Middle frontal gyrus (tissue), 1 donor: ENCODE data around the gene ARHGEF9.
"Not testable (repeated sequence)": the region's sequence is repeated elsewhere in the genome, so short reads cannot be mapped to it uniquely, and the experiment has no call there.

Source experiments
- DNase-seq: peaks from one replicate; pipeline ENCODE4 v3.0.0-alpha.2; 2015; ENCODE audit warnings: low spot score; ENCODE audit errors: extremely low spot score

Gene ARHGEF9

GRCh38 chrX:63784902-63785707 lies at the start of gene ARHGEF9:
ARHGEF9 (minus strand) TSS chrX:63785214; CDS start chrX:63785145, 69 bp downstream.
- no peak for DNase-seq

- not testable (repeated sequence) for DNase-seq
Observed at GRCh38 chrX:63825446-63825845, 40.4 kb upstream of the ARHGEF9 start.

- no peak for DNase-seq
Observed at GRCh38 chrX:63818156-63818555, 33.1 kb upstream of the ARHGEF9 start.

DNA sequence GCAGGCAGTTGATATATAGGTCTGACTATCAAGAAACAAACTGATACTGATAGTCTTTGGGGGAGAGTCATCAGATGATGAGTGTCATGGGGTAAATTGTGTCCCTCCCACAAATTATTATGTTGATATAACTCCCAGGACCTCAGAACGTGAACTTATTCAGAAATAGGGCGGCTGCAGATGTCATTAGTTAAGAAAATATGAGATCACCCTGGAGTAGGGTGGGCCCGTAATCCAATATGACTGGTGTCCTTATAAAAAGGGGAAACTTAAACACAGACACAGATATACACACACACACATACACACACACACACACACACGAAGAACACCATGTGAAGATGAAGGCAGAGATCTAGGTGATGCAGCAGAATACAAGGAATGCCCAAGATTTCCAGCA lies 32.7 kb upstream of the ARHGEF9 start:
- DNase-seq: no peak

DNA sequence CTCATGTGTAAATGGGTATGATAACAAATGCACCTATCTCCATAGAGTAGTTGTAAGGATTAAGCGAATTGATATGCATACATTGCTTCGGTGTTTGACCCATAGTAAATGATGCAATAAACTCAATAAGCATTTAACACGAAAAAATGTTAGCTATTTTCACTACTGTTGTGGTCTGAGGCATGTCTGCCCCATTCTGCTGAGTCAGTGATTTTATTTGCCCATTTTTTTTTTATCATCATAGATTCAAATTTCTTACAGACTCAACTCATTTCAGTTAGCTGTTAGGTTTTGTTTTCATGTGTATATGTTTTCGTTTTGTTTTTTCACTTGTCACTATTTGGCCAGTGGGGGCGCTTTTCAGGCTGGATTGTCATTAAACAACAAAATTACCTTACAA lies 27.8 kb upstream of the ARHGEF9 start:
- no peak for DNase-seq

- DNase-seq: no peak
Observed at GRCh38 chrX:63810746-63811145, 25.7 kb upstream of the ARHGEF9 start.

DNA sequence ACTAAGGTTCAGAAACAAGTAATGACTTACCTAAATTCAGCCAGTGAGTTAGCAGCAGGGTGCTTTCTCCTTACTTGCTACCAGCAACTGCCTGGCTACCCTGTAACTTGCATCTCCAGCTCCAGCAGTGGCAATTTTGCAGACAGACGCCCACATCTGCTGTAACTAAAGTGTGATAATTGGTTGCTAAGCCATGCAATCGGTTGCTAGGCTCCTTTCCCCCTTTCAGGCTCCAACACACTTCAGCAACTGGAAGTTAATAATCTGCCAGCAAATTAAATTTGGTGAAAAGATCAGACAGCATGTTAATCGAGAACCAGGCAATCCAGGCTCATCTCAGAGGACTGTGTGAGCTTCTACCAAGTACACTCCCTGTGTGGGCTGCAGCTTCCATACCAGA lies 24.2 kb upstream of the ARHGEF9 start:
- DNase-seq: no peak

- DNase-seq: not testable (repeated sequence)
Observed at GRCh38 chrX:63795406-63795805, 10.4 kb upstream of the ARHGEF9 start.

DNA sequence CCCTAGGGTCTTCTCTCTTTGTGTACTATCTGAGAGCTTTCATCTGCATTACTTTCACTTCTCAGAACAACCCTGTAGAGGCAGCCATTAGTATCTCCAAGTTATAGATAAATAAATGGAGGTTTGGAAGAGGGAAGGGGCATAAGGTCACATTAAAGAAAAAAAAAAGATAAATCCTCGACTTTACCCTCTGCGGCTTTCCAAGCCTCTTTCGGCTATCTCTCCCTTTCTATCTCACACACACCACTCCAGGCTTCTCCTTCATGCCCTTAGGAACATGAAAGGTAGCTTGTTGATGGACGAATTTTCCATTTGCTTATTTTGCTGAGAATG lies 660 bp upstream of the ARHGEF9 start:
- no peak for DNase-seq

GRCh38 chrX:63784346-63784901 lies 590 bp downstream of the ARHGEF9 start:
- DNase-seq: no peak

DNA sequence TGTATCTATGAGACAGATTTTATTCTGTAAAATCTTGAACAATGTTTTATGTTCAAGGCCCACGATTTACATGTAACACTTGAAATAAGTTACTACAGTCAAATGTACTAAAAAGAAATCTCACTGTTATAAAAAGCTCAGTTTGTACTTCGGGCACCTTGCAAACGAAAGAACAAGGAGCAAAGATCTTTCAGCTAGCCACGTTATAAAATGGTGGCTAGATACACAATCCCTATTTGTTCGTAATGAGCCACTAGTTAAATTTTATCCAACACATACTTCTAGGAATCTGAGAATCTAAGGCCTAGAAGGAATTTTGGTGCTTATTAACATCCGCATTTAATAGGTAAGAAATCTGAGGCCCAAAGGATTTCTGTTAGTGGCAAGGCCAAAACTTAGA lies 2.5 kb downstream of the ARHGEF9 start:
- DNase-seq: no peak

- DNase-seq: no peak
Observed at GRCh38 chrX:63768760-63769159, 16.3 kb downstream of the ARHGEF9 start.

DNA sequence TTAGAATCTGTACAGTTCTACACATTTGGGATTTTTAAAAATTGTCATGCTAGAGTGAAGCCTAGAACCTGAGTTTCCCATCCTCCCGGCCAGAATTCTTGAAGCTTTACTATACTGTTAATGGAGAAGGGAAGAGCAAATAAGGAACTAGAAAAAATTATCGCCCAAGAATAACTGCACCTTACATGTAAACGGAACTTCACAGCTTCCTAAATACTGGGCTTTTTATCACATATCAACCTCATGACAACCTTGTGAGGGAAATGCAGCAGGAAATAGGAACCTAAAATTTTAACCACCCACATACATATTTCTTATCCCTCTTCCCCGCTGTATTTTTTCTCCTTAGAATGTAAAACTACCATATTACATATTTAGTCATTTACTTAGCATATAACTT lies 19.3 kb downstream of the ARHGEF9 start:
- DNase-seq: no peak

GRCh38 chrX:63764946-63765345 lies 20.1 kb downstream of the ARHGEF9 start:
- DNase-seq: no peak

DNA sequence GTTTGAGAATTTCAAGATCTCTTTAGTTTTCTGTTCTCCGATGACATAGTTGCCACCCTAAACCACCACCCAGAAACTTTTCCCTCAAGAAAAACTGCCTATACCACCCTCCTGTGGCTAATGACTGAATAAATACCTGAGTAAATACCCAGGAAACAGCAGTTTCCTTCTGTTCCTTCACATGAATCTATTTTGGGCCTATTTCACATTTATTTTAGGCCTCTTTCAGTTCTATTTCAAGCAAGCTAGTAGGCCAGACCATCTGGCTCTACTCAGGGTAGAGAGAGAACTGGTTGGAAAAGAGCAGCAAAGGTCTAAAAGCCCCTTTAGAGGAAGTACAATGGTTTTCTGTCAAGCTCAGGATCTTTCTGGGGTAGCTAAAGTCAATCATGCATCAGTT lies 23.4 kb downstream of the ARHGEF9 start:
- DNase-seq: no peak

DNA sequence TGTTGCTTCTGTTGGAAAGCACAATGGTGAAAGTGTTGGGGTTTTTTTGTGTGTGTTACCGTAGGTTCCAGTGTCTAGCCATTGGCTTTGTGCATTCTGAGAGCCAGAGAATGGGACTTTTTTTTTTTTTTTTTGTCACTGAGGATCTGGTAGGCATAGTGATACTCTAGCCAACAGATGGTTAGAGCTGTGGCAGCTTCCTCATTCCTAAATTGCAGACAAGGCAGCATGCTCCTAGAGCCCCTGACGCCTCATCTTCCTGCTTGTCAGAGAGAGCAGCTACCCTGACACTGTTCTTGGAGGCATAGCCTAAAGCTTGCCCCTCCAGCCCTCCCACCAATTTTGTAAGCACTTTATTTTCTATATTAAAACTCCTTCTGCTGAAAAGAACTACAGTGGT lies 27.0 kb downstream of the ARHGEF9 start:
- no peak for DNase-seq

GRCh38 chrX:63755892-63756291 lies 29.1 kb downstream of the ARHGEF9 start:
- DNase-seq: no peak

DNA sequence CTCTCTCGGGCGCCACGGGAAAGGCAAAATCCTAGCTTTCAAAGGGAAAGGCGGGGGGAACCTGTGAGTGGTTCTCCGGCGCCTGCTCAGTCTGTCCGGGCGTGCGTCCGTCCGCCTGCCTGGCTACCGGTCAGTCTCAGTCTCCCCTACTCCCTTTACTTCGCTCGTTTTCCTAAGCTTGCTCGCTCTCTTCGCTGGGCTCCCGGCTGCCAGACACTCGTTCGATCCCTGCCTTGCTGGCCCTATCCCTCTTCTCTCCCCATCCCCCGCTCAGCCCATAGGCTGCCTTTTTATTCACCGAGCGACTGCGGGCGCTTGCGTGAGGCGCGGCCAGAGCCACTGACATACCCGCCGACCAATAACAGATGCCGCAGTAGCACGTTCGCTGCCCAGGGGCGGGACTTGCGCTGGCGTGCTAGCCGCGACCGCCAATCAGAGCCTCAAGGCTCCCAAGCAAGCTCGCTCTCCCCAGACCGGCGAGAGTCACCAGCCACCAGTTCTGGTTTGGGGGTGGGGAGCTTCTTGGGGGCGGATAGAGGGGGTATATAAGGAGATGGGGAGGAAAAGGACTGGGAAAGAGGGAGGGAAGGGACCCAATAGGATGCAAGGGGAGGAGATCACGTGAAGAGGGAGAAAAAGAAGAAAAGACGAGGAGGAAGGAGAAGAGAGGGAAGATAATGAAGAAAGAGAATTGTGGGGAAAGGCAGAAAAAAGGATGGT lies 30.0 kb downstream of the ARHGEF9 start:
- DNase-seq: peak; percentile 78

GRCh38 chrX:63754136-63754859 lies 30.7 kb downstream of the ARHGEF9 start:
- no peak for DNase-seq

DNA sequence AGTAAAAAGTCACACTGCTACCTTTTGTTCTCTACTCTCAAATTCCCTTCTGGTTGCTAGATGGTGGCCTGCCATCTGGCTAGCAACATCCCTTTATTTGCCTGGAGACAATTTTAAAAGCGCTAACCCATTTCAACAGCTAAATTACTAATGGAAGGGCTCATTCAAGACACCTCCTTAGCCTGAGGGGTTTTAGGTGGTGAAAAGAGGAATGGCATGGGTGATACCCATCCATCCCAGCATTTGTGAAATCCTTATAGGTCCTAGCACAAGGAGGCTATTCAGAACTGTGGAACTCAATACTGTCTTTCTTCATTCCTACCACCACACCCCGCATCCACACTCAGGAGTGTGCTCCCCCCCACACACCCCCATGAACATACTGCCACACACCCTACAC lies 33.5 kb downstream of the ARHGEF9 start:
- DNase-seq: no peak

GRCh38 chrX:63750811-63751210 lies 34.2 kb downstream of the ARHGEF9 start:
- DNase-seq: no peak

- no peak for DNase-seq
Observed at GRCh38 chrX:63747331-63747730, 37.7 kb downstream of the ARHGEF9 start.
